Type B pancreatic cell (in vitro differentiated cells): ENCODE results near the gene VPS37B. TPM values are rescaled to one million over a fixed set of nuclear protein-coding genes. Genes with fewer than 3 reads are reported as not detected.

Experiments
- DNase-seq: peaks from one replicate; pipeline ENCODE4 v3.0.0; 2021; ENCODE audit warnings: mixed read lengths; ENCODE audit not compliant: unreplicated experiment; ENCODE audit errors: extremely low spot score
- H3K27ac Mint-ChIP-seq: 2 replicates; pipeline ENCODE4 v1.8.0; 2021; ENCODE audit warnings: mild to moderate bottlenecking, mixed read lengths
- H3K27me3 Mint-ChIP-seq: 2 replicates; pipeline ENCODE4 v1.8.0; 2021; ENCODE audit warnings: mixed read lengths
- H3K36me3 Mint-ChIP-seq: 2 replicates; pipeline ENCODE4 v1.8.0; 2021; ENCODE audit warnings: mixed read lengths
- H3K4me1 Mint-ChIP-seq: one replicate; pipeline ENCODE4 v1.8.0; 2021; ENCODE audit warnings: mixed read lengths; ENCODE audit not compliant: unreplicated experiment
- H3K4me3 Mint-ChIP-seq: 2 replicates; pipeline ENCODE4 v1.8.0; 2021; ENCODE audit warnings: mild to moderate bottlenecking, mixed read lengths
- H3K9me3 Mint-ChIP-seq: 2 replicates; pipeline ENCODE4 v1.8.0; 2021; ENCODE audit warnings: mixed read lengths
- CTCF ChIP-seq: fragments of 200-600 bp; sonication (generic); conservative IDR thresholded peaks from 2 replicates; pipeline ENCODE4 v1.5.0; 2021; ENCODE audit warnings: antibody characterized with exemption, mild to moderate bottlenecking
- total RNA-seq: library from RNA; stranded (reverse); gene quantifications from 2 replicates; pipeline ENCODE4 v1.2.1, GENCODE V29; 2021; ENCODE audit warnings: low replicate concordance

VPS37B gene
- total RNA-seq, 1 donor from 2014 or later = 32.4 TPM

GRCh38 chr12:122859303-122860039, 36.5 kb downstream of the VPS37B start:
- Mint-ChIP-seq H3K27me3 (no peaks in the 10 kb centered on the region), H3K36me3 (peaks cover 2% of the 10 kb centered on the region), H3K27ac (peak overlapping the region; percentile 29), H3K4me1 (no peaks in the 10 kb centered on the region), H3K4me3 (no peak overlapping the region), H3K9me3 (no peaks in the 10 kb centered on the region)
- TF ChIP-seq CTCF = no peak
- no peak for DNase-seq

- Mint-ChIP-seq H3K27ac (no peak overlapping the region), H3K4me1 (no peaks in the 10 kb centered on the region), H3K27me3 (no peaks in the 10 kb centered on the region), H3K4me3 (no peak overlapping the region), H3K36me3 (no peaks in the 10 kb centered on the region), H3K9me3 (no peaks in the 10 kb centered on the region)
- no peak for TF ChIP-seq CTCF
- no peak for DNase-seq
Observed at GRCh38 chr12:122858591-122859302, 37.2 kb downstream of the VPS37B start.

GRCh38 chr12:122858171-122858570, 37.8 kb downstream of the VPS37B start:
- Mint-ChIP-seq H3K27ac (no peak overlapping the region), H3K9me3 (no peaks in the 10 kb centered on the region), H3K4me1 (no peaks in the 10 kb centered on the region), H3K4me3 (no peak overlapping the region), H3K36me3 (no peaks in the 10 kb centered on the region), H3K27me3 (no peaks in the 10 kb centered on the region)
- no peak for TF ChIP-seq CTCF
- DNase-seq = no peak

- no peak overlapping the region for H3K27ac Mint-ChIP-seq
- DNase-seq = no peak
Observed at GRCh38 chr12:122856999-122857671, 38.8 kb downstream of the VPS37B start.

More at GRCh38 chr12:122856999-122857671, 38.8 kb downstream of the VPS37B start:
- Mint-ChIP-seq H3K4me3 (no peak overlapping the region), H3K4me1 (peaks cover 5% of the 10 kb centered on the region), H3K27me3 (no peaks in the 10 kb centered on the region), H3K9me3 (no peaks in the 10 kb centered on the region), H3K36me3 (no peaks in the 10 kb centered on the region)
- no peak for TF ChIP-seq CTCF
